Fibroblast of lung (primary cell): ENCODE results near the gene EIF4A3. TPM values are rescaled to one million over a fixed set of nuclear protein-coding genes. Genes with fewer than 3 reads are reported as not detected.

Experiments
- DNase-seq, 2 donors: peaks; one replicate each; pipeline versions ENCODE4 v3.0.0 to v3.0.0-alpha.2; 2010; ENCODE audit warnings: low read depth in 2 of 2
- H2AFZ ChIP-seq: 2 replicates; pipeline ENCODE4 v1.5.1; 2012; ENCODE audit warnings: low read length, control low read depth, inconsistent platforms
- H3K27ac ChIP-seq: 2 replicates; pipeline ENCODE4 v1.5.1; 2011; ENCODE audit warnings: low read length, control low read depth; ENCODE audit not compliant: insufficient read depth
- H3K27me3 ChIP-seq: 2 replicates; pipeline ENCODE4 v1.5.1; 2011; ENCODE audit warnings: mild to moderate bottlenecking, low read length; ENCODE audit not compliant: control insufficient read depth, insufficient read depth
- H3K36me3 ChIP-seq: 2 replicates; pipeline ENCODE4 v1.5.1; 2011; ENCODE audit warnings: low read length; ENCODE audit not compliant: control insufficient read depth, insufficient read depth
- H3K4me1 ChIP-seq: 2 replicates; pipeline ENCODE4 v1.5.1; 2011; ENCODE audit warnings: low read length; ENCODE audit not compliant: control insufficient read depth, insufficient read depth; ENCODE audit errors: extremely low read depth
- H3K4me2 ChIP-seq: 2 replicates; pipeline ENCODE4 v1.5.1; 2011; ENCODE audit warnings: low read length, control low read depth; ENCODE audit not compliant: insufficient read depth; ENCODE audit errors: extremely low read depth
- H3K4me3 ChIP-seq, 4 experiments: fragments of 200-600 bp in 1 of 4; sonication (generic) in 1 of 4; replicated peaks in 1 of 4; 2 replicates each; pipeline ENCODE4 v1.5.1; 2011 to 2016; ENCODE audit warnings: low read length in 4 of 4, low read depth in 3 of 4, mild to moderate bottlenecking in 3 of 4, control low read depth in 2 of 4, inconsistent platforms in 1 of 4, mixed read lengths in 1 of 4; ENCODE audit not compliant: insufficient read depth in 1 of 4; ENCODE audit errors: control extremely low read depth in 1 of 4
- H3K79me2 ChIP-seq: 2 replicates; pipeline ENCODE4 v1.5.1; 2012; ENCODE audit warnings: mild to moderate bottlenecking, low read length, inconsistent platforms; ENCODE audit not compliant: control insufficient read depth, insufficient read depth
- H3K9ac ChIP-seq: 2 replicates; pipeline ENCODE4 v1.5.1; 2011; ENCODE audit warnings: mild to moderate bottlenecking, low read length, control low read depth; ENCODE audit not compliant: insufficient read depth
- H3K9me3 ChIP-seq: 2 replicates; pipeline ENCODE4 v1.5.1; 2012; ENCODE audit warnings: low read depth, low read length; ENCODE audit not compliant: control insufficient read depth, insufficient read depth
- H4K20me1 ChIP-seq: 2 replicates; pipeline ENCODE4 v1.5.1; 2011; ENCODE audit warnings: low read length; ENCODE audit not compliant: control insufficient read depth, insufficient read depth; ENCODE audit errors: extremely low read depth
- EZH2 ChIP-seq: IDR thresholded peaks from 2 replicates; pipeline ENCODE4 v1.5.1; 2012; ENCODE audit warnings: low read length, control low read depth, mild to moderate bottlenecking; ENCODE audit errors: missing control alignments
- polyA plus RNA-seq, 2 donors: library from polyadenylated mRNA; depleted of rRNA in 1 of 2; stranded (reverse) in 1 of 2; unstranded in 1 of 2; fragments of >200 nt; gene quantifications; 2 replicates each; pipeline ENCODE4 v1.2.1, GENCODE V29; 2011 to 2012; ENCODE audit warnings: missing spikeins in 1 of 2
- total RNA-seq: library from RNA; depleted of rRNA; stranded (reverse); fragments of >200 nt; gene quantifications from 2 replicates; pipeline ENCODE4 v1.2.1, GENCODE V29; 2014
- TF ChIP-seq, protein P1 (sequence below), 2 donors: IDR thresholded peaks in 1 of 2; conservative IDR thresholded peaks in 1 of 2; 1 replicate in 1 of 2; 2 replicates in 1 of 2; pipeline ENCODE4 v1.5.1; 2011 to 2012; ENCODE audit warnings: low read length in 2 of 2, control low read depth in 1 of 2, inconsistent platforms in 1 of 2, low read depth in 1 of 2, mild to moderate bottlenecking in 1 of 2

EIF4A3 gene
- total and polyA plus RNA-seq, 2 donors (not counting 1 experiment from before 2014, with no cell fraction given): 73.2 to 110 TPM

DNA sequence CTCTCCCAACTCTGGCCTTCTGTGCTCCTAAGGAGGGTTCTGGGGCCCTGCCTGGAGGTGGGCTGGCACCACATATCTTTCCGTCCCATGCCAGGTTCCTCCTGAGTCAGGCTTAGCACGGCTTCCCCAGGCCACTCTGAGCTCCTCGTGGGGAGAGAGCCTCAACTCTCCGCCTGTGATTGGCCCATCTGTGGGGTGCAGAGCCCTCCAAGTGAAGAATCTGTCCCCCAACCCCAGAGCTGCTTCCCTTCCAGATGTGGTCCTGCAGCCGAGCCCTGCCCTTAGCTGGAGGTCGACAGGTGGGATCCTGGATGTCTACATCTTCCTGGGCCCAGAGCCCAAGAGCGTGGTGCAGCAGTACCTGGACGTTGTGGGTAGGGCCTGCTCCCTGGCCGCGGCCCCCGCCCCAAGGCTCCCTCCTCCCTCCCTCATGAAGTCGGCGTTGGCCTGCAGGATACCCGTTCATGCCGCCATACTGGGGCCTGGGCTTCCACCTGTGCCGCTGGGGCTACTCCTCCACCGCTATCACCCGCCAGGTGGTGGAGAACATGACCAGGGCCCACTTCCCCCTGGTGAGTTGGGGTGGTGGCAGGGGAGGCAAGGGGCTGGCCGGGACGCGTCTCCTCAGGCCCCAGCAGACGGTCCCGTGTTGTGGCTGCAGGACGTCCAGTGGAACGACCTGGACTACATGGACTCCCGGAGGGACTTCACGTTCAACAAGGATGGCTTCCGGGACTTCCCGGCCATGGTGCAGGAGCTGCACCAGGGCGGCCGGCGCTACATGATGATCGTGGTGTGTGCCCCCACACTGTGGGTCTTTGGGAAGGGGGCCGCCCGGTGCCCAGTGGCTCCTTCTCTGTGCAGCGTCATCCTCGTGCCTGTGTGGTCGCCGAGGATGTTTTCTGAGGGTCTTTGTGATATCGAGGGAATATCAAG lies 38.6 kb downstream of the EIF4A3 start:
- no peaks in the 10 kb centered on the region for H3K27me3 ChIP-seq
- H3K36me3 ChIP-seq: no peaks in the 10 kb centered on the region
- H3K9me3 ChIP-seq: no peaks in the 10 kb centered on the region
- no peak overlapping the region for H2AFZ ChIP-seq
- H4K20me1 ChIP-seq: no peaks in the 10 kb centered on the region
- H3K79me2 ChIP-seq: no peaks in the 10 kb centered on the region
- no peak overlapping the region for H3K4me2 ChIP-seq
- DNase-seq: no peak
- no peak overlapping the region for H3K27ac ChIP-seq
- TF ChIP-seq, protein P1, sequence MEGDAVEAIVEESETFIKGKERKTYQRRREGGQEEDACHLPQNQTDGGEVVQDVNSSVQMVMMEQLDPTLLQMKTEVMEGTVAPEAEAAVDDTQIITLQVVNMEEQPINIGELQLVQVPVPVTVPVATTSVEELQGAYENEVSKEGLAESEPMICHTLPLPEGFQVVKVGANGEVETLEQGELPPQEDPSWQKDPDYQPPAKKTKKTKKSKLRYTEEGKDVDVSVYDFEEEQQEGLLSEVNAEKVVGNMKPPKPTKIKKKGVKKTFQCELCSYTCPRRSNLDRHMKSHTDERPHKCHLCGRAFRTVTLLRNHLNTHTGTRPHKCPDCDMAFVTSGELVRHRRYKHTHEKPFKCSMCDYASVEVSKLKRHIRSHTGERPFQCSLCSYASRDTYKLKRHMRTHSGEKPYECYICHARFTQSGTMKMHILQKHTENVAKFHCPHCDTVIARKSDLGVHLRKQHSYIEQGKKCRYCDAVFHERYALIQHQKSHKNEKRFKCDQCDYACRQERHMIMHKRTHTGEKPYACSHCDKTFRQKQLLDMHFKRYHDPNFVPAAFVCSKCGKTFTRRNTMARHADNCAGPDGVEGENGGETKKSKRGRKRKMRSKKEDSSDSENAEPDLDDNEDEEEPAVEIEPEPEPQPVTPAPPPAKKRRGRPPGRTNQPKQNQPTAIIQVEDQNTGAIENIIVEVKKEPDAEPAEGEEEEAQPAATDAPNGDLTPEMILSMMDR (conservative IDR thresholded peaks at IDR 0.05 in 1 of 2, IDR thresholded peaks at IDR 0.05 in 1 of 2; ENCODE audit: low read depth in 1 of 2, low read length in 2 of 2): no peak
- TF ChIP-seq EZH2: no peak
- no peak overlapping the region for H3K9ac ChIP-seq
- H3K4me3 ChIP-seq: no peak overlapping the region
- H3K4me1 ChIP-seq: no peaks in the 10 kb centered on the region

DNA sequence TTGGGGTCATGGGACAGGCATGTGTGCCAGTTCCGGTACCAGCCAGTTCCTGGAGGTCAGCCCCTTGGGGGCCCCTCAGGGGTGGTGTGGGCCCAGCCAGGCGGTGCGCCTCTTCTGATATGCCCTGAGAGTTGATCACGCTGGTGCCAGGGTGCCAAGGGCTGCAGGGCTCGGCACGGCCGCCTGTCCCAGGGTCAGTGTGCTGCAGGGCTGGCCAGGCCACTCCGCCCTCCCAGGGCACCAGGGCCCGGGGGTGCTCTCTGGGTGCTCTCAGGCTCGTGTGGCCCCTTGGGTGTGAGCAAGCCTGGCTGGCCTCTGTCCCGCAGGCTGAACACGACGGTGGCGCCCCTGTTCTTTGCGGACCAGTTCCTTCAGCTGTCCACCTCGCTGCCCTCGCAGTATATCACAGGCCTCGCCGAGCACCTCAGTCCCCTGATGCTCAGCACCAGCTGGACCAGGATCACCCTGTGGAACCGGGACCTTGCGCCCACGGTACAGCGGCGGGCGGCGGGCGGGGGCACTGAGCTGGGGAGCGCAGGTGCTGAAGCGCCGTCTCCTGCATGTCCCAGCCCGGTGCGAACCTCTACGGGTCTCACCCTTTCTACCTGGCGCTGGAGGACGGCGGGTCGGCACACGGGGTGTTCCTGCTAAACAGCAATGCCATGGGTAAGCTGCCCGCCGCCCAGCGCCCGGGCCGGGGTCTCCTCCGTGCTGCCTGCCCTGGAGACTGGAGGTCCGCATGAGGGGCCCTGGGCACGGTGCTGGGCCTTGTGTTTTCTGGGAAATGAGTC lies 39.5 kb downstream of the EIF4A3 start:
- no peak overlapping the region for H3K4me3 ChIP-seq

More for the DNA sequence above, 39.5 kb downstream of the EIF4A3 start:
- no peaks in the 10 kb centered on the region for H3K79me2 ChIP-seq
- DNase-seq: no peak
- TF ChIP-seq, protein P1 (conservative IDR thresholded peaks at IDR 0.05 in 1 of 2, IDR thresholded peaks at IDR 0.05 in 1 of 2; ENCODE audit: low read depth in 1 of 2, low read length in 2 of 2): no peak
- no peak for TF ChIP-seq EZH2
- no peaks in the 10 kb centered on the region for H3K36me3 ChIP-seq
- no peak overlapping the region for H3K9ac ChIP-seq
- no peaks in the 10 kb centered on the region for H4K20me1 ChIP-seq
- H3K4me2 ChIP-seq: no peak overlapping the region
- H3K4me1 ChIP-seq: no peaks in the 10 kb centered on the region
- H3K27me3 ChIP-seq: no peaks in the 10 kb centered on the region
- no peak overlapping the region for H2AFZ ChIP-seq
- no peaks in the 10 kb centered on the region for H3K9me3 ChIP-seq
- no peak overlapping the region for H3K27ac ChIP-seq
